ENCODE measurements around the gene SRL. TPM values are rescaled to one million over a fixed set of nuclear protein-coding genes. Genes with fewer than 3 reads are reported as not detected.

SRL gene
- total and polyA plus RNA-seq, 2 donors (not counting 1 experiment from before 2014, with no cell fraction given) = not detected

- Histone ChIP-seq H3K9ac (ENCODE audit: low read length) (no peak overlapping the region), H3K9me3 (ENCODE audit: control extremely low read depth in 1 of 3, control insufficient read depth in 2 of 3, insufficient read depth in 1 of 3, low read length in 2 of 3) (no peaks in the 10 kb centered on the region), H4K20me1 (ENCODE audit: control insufficient read depth, insufficient read depth, low read length, poor library complexity, severe bottlenecking) (no peaks in the 10 kb centered on the region), H2AFZ (ENCODE audit: insufficient read depth, low read depth, low read length, poor library complexity, severe bottlenecking) (no peak overlapping the region), H3K27me3 (replicated peaks in 1 of 4; ENCODE audit: control extremely low read depth in 1 of 4, control insufficient read depth in 3 of 4, insufficient read depth in 4 of 4, low read length in 3 of 4) (peaks cover 0 to 7% (median 0%) of the 10 kb centered on the region in 4 experiments), H3K27ac (ENCODE audit: low read length in 2 of 2) (no peak overlapping the region), H3K4me3 (ENCODE audit: control extremely low read depth in 1 of 5, extremely low read depth in 1 of 5, insufficient read depth in 1 of 5, low read depth in 2 of 5, low read length in 4 of 5) (no peak overlapping the region), H3K79me2 (ENCODE audit: control insufficient read depth, insufficient read depth, low read length) (no peaks in the 10 kb centered on the region), H3K36me3 (replicated peaks in 1 of 2; ENCODE audit: control extremely low read depth in 1 of 2, control insufficient read depth in 1 of 2, extremely low read depth in 1 of 2, insufficient read depth in 2 of 2, low read length in 1 of 2) (no peaks in the 10 kb centered on the region), H3K4me1 (ENCODE audit: control insufficient read depth in 2 of 2, insufficient read depth in 2 of 2, low read length in 2 of 2) (no peaks in the 10 kb centered on the region), H3K4me2 (replicated peaks; ENCODE audit: low read depth, low read length, poor library complexity, severe bottlenecking) (no peak overlapping the region)
- intact Hi-C loops (cut with micrococcal nuclease) = no loop called here
- Mint-ChIP-seq H3K4me3 (no peak overlapping the region), H3K4me1 (no peaks in the 10 kb centered on the region), H3K27ac (no peak overlapping the region), H3K27me3 (peaks cover 12% of the 10 kb centered on the region), H3K9me3 (ENCODE audit: insufficient read depth) (no peaks in the 10 kb centered on the region)
- ATAC-seq (ENCODE audit: low read depth) (no peak), DNase-seq (no peak)
- ChIA-PET POLR2A (no interaction called here), CTCF (no interaction called here)
- TF ChIP-seq EZH2 (IDR thresholded peaks at IDR 0.05; ENCODE audit: borderline replicate concordance, insufficient read depth, low read depth, low read length, poor library complexity, severe bottlenecking) (no peak), CTCF (IDR thresholded peaks at IDR 0.05) (no peak)
- 71% methylated on average over 6 of the region's 6 CpGs for WGBS (ENCODE audit: insufficient coverage)
Observed at GRCh38 chr16:4213737-4214136, 28.1 kb downstream of the SRL start.

- CTCF ChIA-PET = no interaction called here
- no peak overlapping the region for H3K4me3 ChIP-seq (ENCODE audit: control extremely low read depth in 1 of 5, extremely low read depth in 1 of 5, insufficient read depth in 1 of 5, low read depth in 2 of 5, low read length in 4 of 5)
- H3K27me3 Mint-ChIP-seq = peaks cover 13% of the 10 kb centered on the region
- no peak overlapping the region for H3K27ac Mint-ChIP-seq
- H3K36me3 ChIP-seq (replicated peaks in 1 of 2; ENCODE audit: control extremely low read depth in 1 of 2, control insufficient read depth in 1 of 2, extremely low read depth in 1 of 2, insufficient read depth in 2 of 2, low read length in 1 of 2) = no peaks in the 10 kb centered on the region
- POLR2A ChIA-PET = no interaction called here
- H3K9me3 Mint-ChIP-seq (ENCODE audit: insufficient read depth) = no peaks in the 10 kb centered on the region
- H4K20me1 ChIP-seq (ENCODE audit: control insufficient read depth, insufficient read depth, low read length, poor library complexity, severe bottlenecking) = no peaks in the 10 kb centered on the region
- DNase-seq (no peak), ATAC-seq (ENCODE audit: low read depth) (no peak)
- no peaks in the 10 kb centered on the region for H3K4me1 ChIP-seq (ENCODE audit: control insufficient read depth in 2 of 2, insufficient read depth in 2 of 2, low read length in 2 of 2)
- peaks cover 0 to 7% (median 0%) of the 10 kb centered on the region in 4 experiments for H3K27me3 ChIP-seq (replicated peaks in 1 of 4; ENCODE audit: control extremely low read depth in 1 of 4, control insufficient read depth in 3 of 4, insufficient read depth in 4 of 4, low read length in 3 of 4)
- no peaks in the 10 kb centered on the region for H3K9me3 ChIP-seq (ENCODE audit: control extremely low read depth in 1 of 3, control insufficient read depth in 2 of 3, insufficient read depth in 1 of 3, low read length in 2 of 3)
- no peak overlapping the region for H3K4me3 Mint-ChIP-seq
- intact Hi-C loops (cut with micrococcal nuclease) = no loop called here
- TF ChIP-seq CTCF (IDR thresholded peaks at IDR 0.05) = no peak
- WGBS (ENCODE audit: insufficient coverage) = no CpG with 5 or more reads among the region's 3 CpGs
- no peak overlapping the region for H2AFZ ChIP-seq (ENCODE audit: insufficient read depth, low read depth, low read length, poor library complexity, severe bottlenecking)
- H3K9ac ChIP-seq (ENCODE audit: low read length) = no peak overlapping the region
- no peaks in the 10 kb centered on the region for H3K4me1 Mint-ChIP-seq
- H3K79me2 ChIP-seq (ENCODE audit: control insufficient read depth, insufficient read depth, low read length) = no peaks in the 10 kb centered on the region
- no peak overlapping the region for H3K4me2 ChIP-seq (replicated peaks; ENCODE audit: low read depth, low read length, poor library complexity, severe bottlenecking)
- H3K27ac ChIP-seq (ENCODE audit: low read length in 2 of 2) = no peak overlapping the region
Observed at GRCh38 chr16:4212934-4213296, 29.0 kb downstream of the SRL start.
